ENCODE results near the gene MED29. TPM values are rescaled to one million over a fixed set of nuclear protein-coding genes. Genes with fewer than 3 reads are reported as not detected.

MED29 gene
- total RNA-seq, 1 experiment from 2014 or later: 17.0 TPM

- no peak for TF ChIP-seq EZH2 (IDR thresholded peaks at IDR 0.05; ENCODE audit: low read length, unreplicated experiment)
- TF ChIP-seq EZH2phosphoT487 (IDR thresholded peaks at IDR 0.05; ENCODE audit: borderline replicate concordance, low read length): no peak
- no peak for TF ChIP-seq CTCF (conservative IDR thresholded peaks at IDR 0.05; ENCODE audit: low read depth, low read length)
- BruUV-seq (replicated peaks): no TSS peak
- no peak for ATAC-seq
- Histone ChIP-seq H2AFZ (ENCODE audit: low read length) (no peak overlapping the region), H3K9me2 (replicated peaks; ENCODE audit: low read length) (no peaks in the 10 kb centered on the region), H3K79me2 (ENCODE audit: low read length) (no peaks in the 10 kb centered on the region), H4K20me1 (ENCODE audit: low read length) (no peaks in the 10 kb centered on the region), H3K27ac (ENCODE audit: low read length) (no peak overlapping the region), H3K9me3 (ENCODE audit: low read length) (no peaks in the 10 kb centered on the region), H3K36me3 (ENCODE audit: low read depth, low read length) (no peaks in the 10 kb centered on the region; the same call in 1 of the 2 replicates), H3K4me1 (ENCODE audit: insufficient read depth, low read length) (no peaks in the 10 kb centered on the region), H3F3A (ENCODE audit: low read length, unreplicated experiment) (no peaks in the 10 kb centered on the region), H3K4me3 (ENCODE audit: low read length) (no peak overlapping the region), H3K9ac (ENCODE audit: low read length) (no peak overlapping the region), H3K27me3 (ENCODE audit: low read length) (no peaks in the 10 kb centered on the region), H3K4me2 (ENCODE audit: low read length) (no peak overlapping the region)
- ChIA-PET POLR2A (ENCODE audit: unreplicated experiment) (no interaction called here), CTCF (no interaction called here)
- intact Hi-C loops (cut with micrococcal nuclease): no loop called here
- peak; percentile 8 for DNase-seq
Measured at GRCh38 chr19:39370735-39371134, 20.4 kb upstream of the MED29 start.

GRCh38 chr19:39372047-39372802, 19.0 kb upstream of the MED29 start:
- no peak overlapping the region for H2AFZ ChIP-seq (ENCODE audit: low read length)
- no TSS peak for BruUV-seq (replicated peaks)
- H3K4me3 ChIP-seq (ENCODE audit: low read length): no peak overlapping the region
- no peaks in the 10 kb centered on the region for H3K9me2 ChIP-seq (replicated peaks; ENCODE audit: low read length)
- no peaks in the 10 kb centered on the region for H3F3A ChIP-seq (ENCODE audit: low read length, unreplicated experiment)
- DNase-seq (no peak), ATAC-seq (no peak)
- H3K9me3 ChIP-seq (ENCODE audit: low read length): no peaks in the 10 kb centered on the region
- H3K79me2 ChIP-seq (ENCODE audit: low read length): no peaks in the 10 kb centered on the region
- TF ChIP-seq CTCF (conservative IDR thresholded peaks at IDR 0.05; ENCODE audit: low read depth, low read length) (no peak), EZH2 (IDR thresholded peaks at IDR 0.05; ENCODE audit: low read length, unreplicated experiment) (no peak), EZH2phosphoT487 (IDR thresholded peaks at IDR 0.05; ENCODE audit: borderline replicate concordance, low read length) (no peak)
- intact Hi-C loops (cut with micrococcal nuclease): no loop called here
- H3K36me3 ChIP-seq (ENCODE audit: low read depth, low read length): no peaks in the 10 kb centered on the region; the same call in 1 of the 2 replicates
- POLR2A ChIA-PET (ENCODE audit: unreplicated experiment): no interaction called here
- CTCF ChIA-PET: interaction anchor here (0.6 kb wide), 1 partner anchor 43 kb away, joined by 3 read pairs; no protein-coding TSS in a partner anchor
- H3K27ac ChIP-seq (ENCODE audit: low read length): no peak overlapping the region
- H3K4me2 ChIP-seq (ENCODE audit: low read length): no peak overlapping the region
- no peaks in the 10 kb centered on the region for H3K27me3 ChIP-seq (ENCODE audit: low read length)
- H3K9ac ChIP-seq (ENCODE audit: low read length): no peak overlapping the region
- H4K20me1 ChIP-seq (ENCODE audit: low read length): no peaks in the 10 kb centered on the region
- no peaks in the 10 kb centered on the region for H3K4me1 ChIP-seq (ENCODE audit: insufficient read depth, low read length)

- intact Hi-C loops (cut with micrococcal nuclease): no loop called here
- DNase-seq (no peak), ATAC-seq (no peak)
- Histone ChIP-seq H3K36me3 (ENCODE audit: low read depth, low read length) (no peaks in the 10 kb centered on the region; the same call in 1 of the 2 replicates), H4K20me1 (ENCODE audit: low read length) (no peaks in the 10 kb centered on the region), H3K9me2 (replicated peaks; ENCODE audit: low read length) (no peaks in the 10 kb centered on the region), H3K9me3 (ENCODE audit: low read length) (no peaks in the 10 kb centered on the region), H3K27ac (ENCODE audit: low read length) (no peak overlapping the region), H3K4me1 (ENCODE audit: insufficient read depth, low read length) (no peaks in the 10 kb centered on the region), H3F3A (ENCODE audit: low read length, unreplicated experiment) (no peaks in the 10 kb centered on the region), H3K4me3 (ENCODE audit: low read length) (no peak overlapping the region), H3K27me3 (ENCODE audit: low read length) (no peaks in the 10 kb centered on the region), H3K9ac (ENCODE audit: low read length) (no peak overlapping the region), H3K79me2 (ENCODE audit: low read length) (no peaks in the 10 kb centered on the region), H2AFZ (ENCODE audit: low read length) (no peak overlapping the region), H3K4me2 (ENCODE audit: low read length) (no peak overlapping the region)
- TF ChIP-seq CTCF (conservative IDR thresholded peaks at IDR 0.05; ENCODE audit: low read depth, low read length): no peak
- TF ChIP-seq EZH2phosphoT487 (IDR thresholded peaks at IDR 0.05; ENCODE audit: borderline replicate concordance, low read length): no peak
- TF ChIP-seq EZH2 (IDR thresholded peaks at IDR 0.05; ENCODE audit: low read length, unreplicated experiment): no peak
- ChIA-PET CTCF (no interaction called here), POLR2A (ENCODE audit: unreplicated experiment) (no interaction called here)
- no TSS peak for BruUV-seq (replicated peaks)
Measured at GRCh38 chr19:39372941-39373340, 18.2 kb upstream of the MED29 start.

All from PC-3 (cell line).